Left cardiac atrium (tissue), 4 donors: ENCODE measurements around the gene ZNF117. TPM values are rescaled to one million over a fixed set of nuclear protein-coding genes. Genes with fewer than 3 reads are reported as not detected.
"Not testable (repeated sequence)": the region's sequence is repeated elsewhere in the genome, so short reads cannot be mapped to it uniquely, and the experiment has no call there.

Experiments used
- ATAC-seq, 2 donors: fragments of 200-7000 bp; cut with Tn5 transposase; one replicate each; pipeline ENCODE4 v1.9.1; 2020; ENCODE audit warnings: mild to moderate bottlenecking in 2 of 2, moderate library complexity in 2 of 2
- DNase-seq: peaks from one replicate; pipeline ENCODE4 v3.0.0-alpha.2; 2020
- intact Hi-C, 2 donors: fragments of 100-400 bp; cut with DNase I; formaldehyde crosslinking; loops; one replicate each; pipeline versions ENCODE4 v1.14.1 to v1.15.1; 2022 to 2023
- total RNA-seq, 2 donors: library from RNA; stranded (reverse); fragmentation: NEBNext Ultra II Directional; extraction: Animal tissue kit (Norgen Biotek cat#: 25700); gene quantifications; one replicate each; pipeline ENCODE4 v1.2.1, GENCODE V29; 2021
- donor health status: DM: no; HTN: yes; CAD: no.
- donor health status: DM: no; HTN: yes; CAD: no; lungs with severe emphysema.
- donor health status: DM: yes; HTN: yes; CAD: no.
- donor health status: Dilated cardiomyopathy.

The ZNF117 gene
- total RNA-seq, 2 donors from 2014 or later = 7.9 to 9.4 TPM

DNA sequence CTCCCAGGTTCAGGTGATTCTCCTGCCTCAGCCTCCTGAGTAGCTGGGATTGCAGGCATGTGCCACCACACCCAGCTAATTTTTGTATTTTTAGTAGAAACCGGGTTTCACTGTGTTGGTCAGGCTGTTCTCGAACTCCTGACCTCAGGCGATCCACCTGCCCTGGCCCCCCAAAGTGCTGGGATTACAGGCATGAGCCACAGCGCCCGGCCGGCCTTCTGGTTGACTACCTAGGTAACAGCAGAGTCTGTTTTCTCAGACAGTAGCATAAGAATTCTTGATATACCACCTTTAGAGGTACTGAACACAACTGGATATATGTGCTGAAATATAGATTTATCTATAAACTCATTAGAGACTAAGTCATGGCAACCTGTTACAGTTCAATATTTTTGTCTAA is 50.8 kb downstream of the ZNF117 start:
- intact Hi-C loops, DNase-seq, ATAC-seq: not testable (repeated sequence)

DNA sequence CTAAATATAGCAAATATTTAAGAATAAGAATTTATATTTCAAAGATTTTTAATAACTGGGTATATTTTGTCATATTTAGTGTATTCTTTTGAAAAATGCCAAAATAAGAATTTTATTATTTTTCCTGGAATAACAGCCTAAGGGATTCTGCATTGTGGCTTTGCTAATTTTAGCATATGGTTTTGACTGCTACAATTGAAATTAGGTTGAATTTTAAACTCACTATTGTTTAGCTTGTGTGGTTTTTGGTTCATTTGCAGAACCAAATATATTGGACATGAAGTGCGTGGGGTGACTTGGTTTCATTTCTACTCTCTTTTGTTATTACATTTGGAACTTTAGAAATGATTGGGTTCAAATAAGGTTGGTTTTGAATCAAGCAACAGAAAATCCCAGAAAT is 52.3 kb downstream of the ZNF117 start:
- intact Hi-C loops = no loop called here
- no peak for ATAC-seq

DNA sequence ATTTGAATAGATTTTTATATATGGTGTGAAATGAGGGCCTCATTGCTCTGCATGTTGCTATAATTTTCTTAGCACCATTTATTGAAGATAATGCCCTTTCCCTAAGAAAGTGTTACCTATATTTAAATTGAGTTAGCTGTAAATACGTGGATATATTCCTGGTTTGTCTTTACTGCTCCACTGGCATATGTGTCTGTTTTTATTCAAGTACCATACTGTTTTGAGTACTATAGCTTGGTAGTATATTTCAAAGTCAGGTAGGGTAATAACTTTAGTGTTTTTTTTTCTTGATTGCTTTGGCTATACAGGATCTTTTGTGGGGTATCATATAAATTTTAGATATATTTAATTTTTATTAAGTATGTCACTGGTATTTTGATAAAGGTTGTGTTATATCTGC is 56.4 kb downstream of the ZNF117 start:
- intact Hi-C loops = no loop called here
- ATAC-seq = no peak
- DNase-seq = no peak

More for the DNA sequence above, 52.3 kb downstream of the ZNF117 start:
- DNase-seq = no peak

DNA sequence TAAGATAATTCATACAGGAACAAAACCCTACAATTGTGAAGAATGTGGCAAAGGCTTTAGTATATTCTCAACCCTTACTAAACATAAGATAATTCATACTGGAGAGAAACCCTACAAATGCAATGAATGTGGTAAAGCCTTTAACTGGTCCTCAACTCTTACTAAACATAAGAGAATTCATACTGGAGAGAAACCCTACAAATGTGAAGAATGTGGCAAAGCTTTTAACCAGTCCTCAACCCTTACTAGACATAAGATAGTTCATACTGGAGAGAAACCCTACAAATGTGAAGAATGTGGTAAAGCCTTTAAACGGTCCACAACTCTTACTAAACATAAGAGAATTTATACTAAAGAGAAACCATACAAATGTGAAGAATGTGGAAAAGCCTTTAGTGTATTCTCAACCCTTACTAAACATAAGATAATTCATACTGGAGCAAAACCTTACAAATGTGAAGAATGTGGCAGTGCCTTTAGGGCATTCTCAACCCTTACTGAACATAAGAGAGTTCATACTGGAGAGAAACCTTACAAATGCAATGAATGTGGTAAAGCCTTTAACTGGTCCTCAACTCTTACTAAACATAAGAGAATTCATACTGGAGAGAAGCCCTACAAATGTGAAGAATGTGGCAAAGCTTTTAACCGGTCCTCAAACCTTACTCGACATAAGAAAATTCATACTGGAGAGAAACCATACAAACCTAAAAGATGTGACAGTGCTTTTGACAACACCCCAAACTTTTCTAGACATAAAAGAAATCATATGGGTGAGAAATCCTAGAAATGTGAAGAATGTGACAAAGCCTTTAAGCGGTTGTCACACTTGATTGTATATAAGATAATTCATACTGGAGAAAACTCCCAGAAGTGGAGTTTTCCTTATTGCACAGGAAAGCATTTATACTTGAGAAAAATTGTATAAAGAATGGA is 62.3 kb downstream of the ZNF117 start:
- ATAC-seq, intact Hi-C loops, DNase-seq: not testable (repeated sequence)

Other genes with a start within 250 kb of the ZNF117 start
- gene ZNF138, start 196.6 kb downstream of the ZNF117 start, total RNA-seq = 1 to 10 TPM; 5.6 to 6.0 TPM
- 1 to 10 TPM; 2.3 to 2.7 TPM for gene ZNF273, start 87.8 kb downstream of the ZNF117 start, total RNA-seq
- gene ERV3-1, start 15.7 kb upstream of the ZNF117 start, total RNA-seq = 10 to 100 TPM; 13.6 to 17.0 TPM